AG04450 (cell line): ENCODE data around the gene NACA2. TPM values are rescaled to one million over a fixed set of nuclear protein-coding genes. Genes with fewer than 3 reads are reported as not detected.

Experiments
- CTCF ChIA-PET: fragments of 300-600, 350-600 bp; formaldehyde crosslinking; extraction: SDS; loops from one replicate; lab custom pipeline; 2022; ENCODE audit warnings: antibody characterized with exemption, inconsistent platforms; lab: Charles Lee
- POLR2A ChIA-PET: fragments of 350-600 bp; formaldehyde crosslinking; extraction: SDS; loops from one replicate; lab custom pipeline; 2021; ENCODE audit warnings: antibody characterized with exemption, inconsistent platforms; lab: Yijun Ruan, JAX
- DNase-seq: peaks from one replicate; pipeline ENCODE4 v3.0.0-alpha.2; 2011; ENCODE audit warnings: low read depth, low spot score
- H3K27ac ChIP-seq: one replicate; pipeline ENCODE4 v1.5.1; 2012; ENCODE audit warnings: low read depth, low read length, control low read depth
- H3K27me3 ChIP-seq: one replicate; pipeline ENCODE4 v1.6.0; 2012; ENCODE audit warnings: low read length; ENCODE audit not compliant: control insufficient read depth, insufficient read depth
- H3K4me3 ChIP-seq: 2 replicates; pipeline ENCODE4 v1.5.1; 2011; ENCODE audit warnings: mild to moderate bottlenecking, low read depth, low read length, control low read depth
- H3K9me3 ChIP-seq: 2 replicates; pipeline ENCODE4 v1.5.1; 2012; ENCODE audit warnings: low read length; ENCODE audit not compliant: control insufficient read depth, insufficient read depth
- CTCF ChIP-seq: IDR thresholded peaks from 2 replicates; pipeline ENCODE4 v1.5.1; 2011; ENCODE audit warnings: low read depth, low read length, control low read depth, inconsistent platforms
- polyA plus RNA-seq: library from polyadenylated mRNA; depleted of rRNA; stranded (reverse); fragments of >200 nt; gene quantifications from 2 replicates; pipeline ENCODE4 v1.2.3, GENCODE V29; 2011

The NACA2 gene
- polyA plus RNA-seq, 1 experiment, result 0.56 TPM

- no peak for DNase-seq
- Histone ChIP-seq H3K9me3 (no peaks in the 10 kb centered on the region), H3K27ac (no peak overlapping the region), H3K4me3 (no peak overlapping the region), H3K27me3 (no peaks in the 10 kb centered on the region)
- no peak for TF ChIP-seq CTCF
- ChIA-PET CTCF (interaction anchor here (0.6 to 1.2 kb wide), 3 partner anchors 257 to 859 kb away, joined by 3 to 4 read pairs (median 3); no protein-coding TSS in a partner anchor), POLR2A (no interaction called here)
Measured at GRCh38 chr17:61579347-61579746, 11.7 kb downstream of the NACA2 start.

- Histone ChIP-seq H3K9me3 (no peaks in the 10 kb centered on the region), H3K27ac (no peak overlapping the region), H3K4me3 (no peak overlapping the region), H3K27me3 (no peaks in the 10 kb centered on the region)
- no peak for TF ChIP-seq CTCF
- ChIA-PET POLR2A (no interaction called here), CTCF (interaction anchor here (0.7 to 1.2 kb wide), 2 partner anchors 258 to 262 kb away, joined by 3 read pairs; no protein-coding TSS in a partner anchor)
- DNase-seq, result no peak
Measured at GRCh38 chr17:61578645-61579044, 12.4 kb downstream of the NACA2 start.

GRCh38 chr17:61575983-61576382 is 15.0 kb downstream of the NACA2 start:
- H3K27ac ChIP-seq, result no peak overlapping the region
- POLR2A ChIA-PET, result no interaction called here
- H3K27me3 ChIP-seq, result no peaks in the 10 kb centered on the region
- DNase-seq, result no peak
- CTCF ChIA-PET, result interaction anchor here (0.6 to 3.2 kb wide), 11 partner anchors 9 to 855 kb away, joined by 3 to 39 read pairs (median 5); no protein-coding TSS in a partner anchor
- no peaks in the 10 kb centered on the region for H3K9me3 ChIP-seq
- H3K4me3 ChIP-seq, result no peak overlapping the region
- TF ChIP-seq CTCF, result no peak

- Histone ChIP-seq H3K4me3 (no peak overlapping the region), H3K27ac (no peak overlapping the region), H3K9me3 (no peaks in the 10 kb centered on the region), H3K27me3 (no peaks in the 10 kb centered on the region)
- no peak for DNase-seq
- ChIA-PET CTCF (interaction anchor here (0.6 to 3.2 kb wide), 12 partner anchors 9 to 855 kb away, joined by 3 to 39 read pairs (median 5); no protein-coding TSS in a partner anchor), POLR2A (interaction anchor here (2.7 kb wide), 1 partner anchor 163 kb away, joined by 8 read pairs; no protein-coding TSS in a partner anchor)
- TF ChIP-seq CTCF, result no peak
Measured at GRCh38 chr17:61575352-61575975, 15.6 kb downstream of the NACA2 start.
